Measurements from ENCODE around the gene TMEM108. TPM values are rescaled to one million over a fixed set of nuclear protein-coding genes. Genes with fewer than 3 reads are reported as not detected.

TMEM108 gene
- polyA plus RNA-seq, 1 of the 3 experiments (the other 2 are of a cell fraction), result 8.6 TPM

- H3F3A ChIP-seq (replicated peaks; ENCODE audit: insufficient read depth), result no peaks in the 10 kb centered on the region
- ChIA-PET POLR2A (no interaction called here), CTCF (interaction anchor here (1.3 kb wide), 1 partner anchor 111 kb away, joined by 3 read pairs; no protein-coding TSS in a partner anchor)
- no peaks in the 10 kb centered on the region for H3K9me2 ChIP-seq
- H3K79me2 ChIP-seq (ENCODE audit: insufficient read depth), result no peaks in the 10 kb centered on the region
- no peaks in the 10 kb centered on the region for H4K20me1 ChIP-seq (ENCODE audit: insufficient read depth)
- H3K9ac ChIP-seq, result no peak overlapping the region
- TF ChIP-seq MAX (IDR thresholded peaks at IDR 0.05; ENCODE audit: low read depth) (no peak), RXRA (IDR thresholded peaks at IDR 0.05; ENCODE audit: borderline replicate concordance, low read depth) (no peak), FOXJ3 (CRISPR knock-in tag; IDR thresholded peaks at IDR 0.05) (no peak), REST (IDR thresholded peaks at IDR 0.05; ENCODE audit: low read depth, low read length) (no peak), EP300 (IDR thresholded peaks at IDR 0.05; ENCODE audit: borderline replicate concordance in 1 of 2, low read depth in 1 of 2, low read length in 1 of 2) (no peak), NFIC (IDR thresholded peaks at IDR 0.05; ENCODE audit: borderline replicate concordance) (no peak), MEF2A (IDR thresholded peaks at IDR 0.05; ENCODE audit: borderline replicate concordance, low read depth) (no peak), GATA2 (CRISPR knock-in tag; IDR thresholded peaks at IDR 0.05) (no peak), NRF1 (IDR thresholded peaks at IDR 0.05; ENCODE audit: low read depth, low read length) (no peak), MXI1 (IDR thresholded peaks at IDR 0.05; ENCODE audit: low read depth, low read length) (no peak), FOSL2 (IDR thresholded peaks at IDR 0.05; ENCODE audit: borderline replicate concordance, low read depth) (no peak)
- H3K4me3 ChIP-seq (ENCODE audit: low read depth in 2 of 2, low read length in 1 of 2), result no peak overlapping the region
- DNase-seq, result no peak
- no peak overlapping the region; a peak in 1 of 4 replicates for H3K27ac ChIP-seq (ENCODE audit: low read depth in 2 of 2, low read length in 1 of 2)
- no peaks in the 10 kb centered on the region for H3K27me3 ChIP-seq (ENCODE audit: insufficient read depth)
- H3K9me3 ChIP-seq, result no peaks in the 10 kb centered on the region
- no peaks in the 10 kb centered on the region; a peak in 1 of 4 replicates for H3K4me1 ChIP-seq (ENCODE audit: control insufficient read depth in 1 of 2, insufficient read depth in 2 of 2, low read depth in 1 of 2, low read length in 1 of 2)
- no peak overlapping the region for H3K4me2 ChIP-seq
- no peak overlapping the region for H2AFZ ChIP-seq (ENCODE audit: low read depth)
- no peaks in the 10 kb centered on the region for H3K36me3 ChIP-seq (replicated peaks in 1 of 2; ENCODE audit: control insufficient read depth in 1 of 2, insufficient read depth in 2 of 2, low read length in 1 of 2)
- 75% methylated on average over 2 of the region's 2 CpGs for WGBS (ENCODE audit: low lambda C conversion rate)
These were observed 113.9 kb downstream of the TMEM108 start for GRCh38 chr3:133152056-133152455.

- Histone ChIP-seq H3K36me3 (replicated peaks in 1 of 2; ENCODE audit: control insufficient read depth in 1 of 2, insufficient read depth in 2 of 2, low read length in 1 of 2) (no peaks in the 10 kb centered on the region), H3K4me3 (ENCODE audit: low read depth in 2 of 2, low read length in 1 of 2) (no peak overlapping the region), H3K9me2 (no peaks in the 10 kb centered on the region), H3K4me1 (ENCODE audit: control insufficient read depth in 1 of 2, insufficient read depth in 2 of 2, low read depth in 1 of 2, low read length in 1 of 2) (no peaks in the 10 kb centered on the region; a peak in 1 of 4 replicates), H3F3A (replicated peaks; ENCODE audit: insufficient read depth) (no peaks in the 10 kb centered on the region), H3K9ac (no peak overlapping the region), H3K27ac (ENCODE audit: low read depth in 2 of 2, low read length in 1 of 2) (peak overlapping the region in 1 of 2 experiments; percentile 24; a peak in 1 of 4 replicates), H2AFZ (ENCODE audit: low read depth) (no peak overlapping the region), H3K4me2 (no peak overlapping the region), H3K9me3 (no peaks in the 10 kb centered on the region), H3K79me2 (ENCODE audit: insufficient read depth) (no peaks in the 10 kb centered on the region), H4K20me1 (ENCODE audit: insufficient read depth) (no peaks in the 10 kb centered on the region), H3K27me3 (ENCODE audit: insufficient read depth) (no peaks in the 10 kb centered on the region)
- ChIA-PET CTCF (interaction anchor here (1.3 kb wide), 1 partner anchor 111 kb away, joined by 3 read pairs; no protein-coding TSS in a partner anchor), POLR2A (no interaction called here)
- DNase-seq, result no peak
- WGBS (ENCODE audit: low lambda C conversion rate), result 67% methylated on average over 2 of the region's 2 CpGs
- TF ChIP-seq USF1 (IDR thresholded peaks at IDR 0.05; ENCODE audit: borderline replicate concordance, low read depth), result no peak
- no peak for TF ChIP-seq TCF12 (IDR thresholded peaks at IDR 0.05)
- no peak for TF ChIP-seq FOXM1 (IDR thresholded peaks at IDR 0.05; ENCODE audit: low read depth)
- no peak for TF ChIP-seq GATA2 (CRISPR knock-in tag; IDR thresholded peaks at IDR 0.05)
- TF ChIP-seq MAX (IDR thresholded peaks at IDR 0.05; ENCODE audit: low read depth), result no peak
- TF ChIP-seq SMC3 (IDR thresholded peaks at IDR 0.05; ENCODE audit: low read depth, low read length), result no peak
- no peak for TF ChIP-seq JUND (IDR thresholded peaks at IDR 0.05)
- no peak for TF ChIP-seq USF2 (IDR thresholded peaks at IDR 0.05; ENCODE audit: borderline replicate concordance, low read depth, low read length)
- no peak for TF ChIP-seq MEF2A (IDR thresholded peaks at IDR 0.05; ENCODE audit: borderline replicate concordance, low read depth)
- TF ChIP-seq SIN3A (IDR thresholded peaks at IDR 0.05; ENCODE audit: borderline replicate concordance, low read depth, low read length), result no peak
- no peak for TF ChIP-seq EP300 (IDR thresholded peaks at IDR 0.05; ENCODE audit: borderline replicate concordance in 1 of 2, low read depth in 1 of 2, low read length in 1 of 2)
- TF ChIP-seq MXI1 (IDR thresholded peaks at IDR 0.05; ENCODE audit: low read depth, low read length), result no peak
- no peak for TF ChIP-seq YY1 (IDR thresholded peaks at IDR 0.05; ENCODE audit: low read depth)
- no peak for TF ChIP-seq EZH2phosphoT487 (IDR thresholded peaks at IDR 0.05; ENCODE audit: borderline replicate concordance, low read depth)
These were observed 114.6 kb downstream of the TMEM108 start for GRCh38 chr3:133152681-133153220.

Measured in SK-N-SH (cell line).